ENCODE data around the gene NEURL1.
"Not testable (repeated sequence)": the region's sequence is repeated elsewhere in the genome, so short reads cannot be mapped to it uniquely, and the experiment has no call there.

NEURL1 gene

DNA sequence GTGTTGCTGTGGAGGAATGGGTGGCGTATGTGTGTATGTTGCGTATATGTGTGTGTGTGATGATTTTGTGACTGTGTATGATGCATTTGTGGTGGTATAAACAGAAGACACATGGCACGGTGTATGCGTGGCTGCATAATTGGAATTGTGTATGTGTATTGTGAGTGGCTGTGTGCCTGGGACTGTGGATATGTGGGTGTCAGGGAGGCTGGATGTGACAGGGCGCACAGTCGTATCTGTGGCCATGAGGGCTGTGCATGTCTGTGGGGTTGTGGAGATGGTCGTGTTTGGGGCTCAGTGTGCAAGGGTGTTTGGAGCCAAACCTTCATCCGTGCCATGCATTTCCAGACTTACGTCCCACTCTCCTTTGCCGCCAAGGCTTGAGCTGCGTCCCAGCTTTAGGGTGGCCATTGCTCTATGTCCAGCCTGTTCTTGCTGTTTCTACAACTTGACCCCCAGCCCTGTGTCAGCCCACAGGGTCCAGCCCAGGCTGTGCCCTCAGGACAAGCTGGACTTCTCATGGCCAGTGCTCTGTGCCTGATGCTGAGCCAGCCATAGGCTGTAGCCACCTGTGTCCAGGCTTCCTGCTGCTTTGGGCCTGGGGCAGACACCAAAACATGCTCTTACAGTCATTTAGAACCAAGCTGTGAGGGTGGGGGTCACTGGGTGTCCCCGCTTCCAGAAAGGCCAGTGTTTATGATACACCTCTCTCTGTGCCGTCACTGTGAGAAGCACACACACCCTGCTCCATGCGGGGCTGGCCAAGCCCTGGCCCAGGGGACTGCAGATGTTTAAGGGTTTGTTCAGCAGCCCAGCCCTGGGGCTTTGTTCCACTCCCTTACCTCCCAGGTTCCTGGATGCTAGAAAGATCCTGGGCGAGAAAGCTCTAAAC is 127.6 kb downstream of the NEURL1 start:
- DNase-seq (ENCODE audit: low spot score) (no peak), FAIRE-seq (no peak)

DNA sequence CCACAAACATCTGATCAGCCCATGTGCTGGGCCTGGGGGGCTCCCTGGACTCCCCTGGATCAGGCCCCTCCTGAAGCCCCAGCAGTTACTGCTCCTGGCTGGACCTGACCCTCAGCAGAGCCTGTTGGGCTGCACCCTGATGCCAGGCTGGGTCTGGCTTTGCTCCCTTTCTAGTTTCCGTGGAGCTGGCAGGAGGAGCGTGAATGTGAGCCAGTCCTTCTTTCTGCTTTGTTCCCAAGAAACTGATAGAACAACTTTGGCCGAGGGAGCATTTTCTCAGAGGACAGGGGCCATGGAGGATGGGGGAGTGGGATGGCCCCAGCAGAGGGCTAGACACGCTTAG is 128.2 kb downstream of the NEURL1 start:
- FAIRE-seq, result no peak
- no peak for DNase-seq (ENCODE audit: low spot score)

DNA sequence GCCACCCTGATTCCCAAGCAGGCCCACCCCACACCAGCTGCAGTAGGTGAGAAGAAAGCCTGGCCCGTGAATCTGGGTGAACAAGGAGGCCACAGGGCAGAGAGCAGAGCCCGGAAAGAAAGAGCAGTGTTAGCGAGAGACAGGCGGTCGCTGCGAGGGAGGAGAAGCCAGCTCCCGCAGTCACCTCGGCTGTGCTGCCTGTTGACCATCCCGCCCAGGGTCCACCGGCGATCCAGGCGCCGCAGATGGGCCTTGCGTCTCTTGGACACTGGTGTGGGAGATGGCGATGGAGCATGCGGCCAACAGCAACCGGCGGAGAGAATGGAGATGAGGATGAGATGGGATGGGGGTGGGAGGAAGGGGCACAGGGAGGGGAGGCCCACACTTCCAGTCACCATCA is 128.8 kb downstream of the NEURL1 start:
- no peak for DNase-seq (ENCODE audit: low spot score)
- FAIRE-seq, result no peak

DNA sequence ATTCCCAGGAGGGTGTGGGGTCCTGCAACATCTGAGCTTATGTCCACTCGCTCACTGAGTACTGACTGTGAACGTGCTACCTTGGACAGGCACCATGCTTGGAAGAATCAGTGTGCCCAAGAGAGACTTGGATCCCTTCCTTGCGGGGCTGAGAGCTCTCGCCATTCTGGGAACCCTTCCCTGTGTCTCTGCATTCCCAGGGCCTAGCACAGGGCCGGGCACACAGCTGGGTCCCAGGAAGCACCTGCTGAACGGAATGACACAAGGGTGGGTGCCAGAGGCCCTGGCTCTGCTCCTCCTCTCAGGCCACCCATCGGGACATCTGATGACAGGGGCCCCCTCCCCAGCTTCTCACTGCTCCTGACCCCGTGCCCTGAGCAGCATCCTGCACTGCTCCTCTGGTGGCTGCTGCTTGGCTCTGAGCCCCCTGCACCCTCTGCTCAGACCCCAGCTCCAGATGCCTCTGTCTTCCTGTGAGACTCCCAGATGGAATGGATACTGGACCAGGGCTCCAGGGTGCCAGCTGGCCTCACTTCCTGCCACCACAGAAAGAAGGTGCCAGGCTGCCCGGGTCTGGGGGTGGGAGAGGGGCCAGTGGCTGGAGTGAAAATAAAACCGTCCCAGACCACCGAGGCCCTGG is 129.6 kb downstream of the NEURL1 start:
- no peak for DNase-seq (ENCODE audit: low spot score)
- no peak for FAIRE-seq

DNA sequence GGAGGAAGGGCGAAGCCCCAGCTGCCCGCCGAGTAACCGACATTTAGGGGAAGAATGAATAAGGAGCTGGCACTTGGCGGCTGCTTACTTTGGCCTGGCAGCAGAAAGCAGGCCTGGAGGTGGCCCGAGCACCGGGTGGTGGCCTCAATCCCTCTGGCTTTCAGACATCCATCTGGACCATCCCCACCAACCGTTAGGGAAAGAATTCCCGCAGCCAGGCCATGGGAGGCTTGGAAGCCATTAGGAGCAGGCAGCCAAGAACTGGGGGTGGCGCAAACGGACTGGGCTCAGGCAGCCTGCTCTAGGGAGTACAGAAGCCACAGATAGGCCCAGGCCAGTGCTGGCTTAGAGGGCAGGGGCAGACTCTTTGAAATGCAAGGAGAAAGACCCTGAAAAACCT is 132.7 kb downstream of the NEURL1 start:
- FAIRE-seq, result no peak
- DNase-seq (ENCODE audit: low spot score), result no peak

DNA sequence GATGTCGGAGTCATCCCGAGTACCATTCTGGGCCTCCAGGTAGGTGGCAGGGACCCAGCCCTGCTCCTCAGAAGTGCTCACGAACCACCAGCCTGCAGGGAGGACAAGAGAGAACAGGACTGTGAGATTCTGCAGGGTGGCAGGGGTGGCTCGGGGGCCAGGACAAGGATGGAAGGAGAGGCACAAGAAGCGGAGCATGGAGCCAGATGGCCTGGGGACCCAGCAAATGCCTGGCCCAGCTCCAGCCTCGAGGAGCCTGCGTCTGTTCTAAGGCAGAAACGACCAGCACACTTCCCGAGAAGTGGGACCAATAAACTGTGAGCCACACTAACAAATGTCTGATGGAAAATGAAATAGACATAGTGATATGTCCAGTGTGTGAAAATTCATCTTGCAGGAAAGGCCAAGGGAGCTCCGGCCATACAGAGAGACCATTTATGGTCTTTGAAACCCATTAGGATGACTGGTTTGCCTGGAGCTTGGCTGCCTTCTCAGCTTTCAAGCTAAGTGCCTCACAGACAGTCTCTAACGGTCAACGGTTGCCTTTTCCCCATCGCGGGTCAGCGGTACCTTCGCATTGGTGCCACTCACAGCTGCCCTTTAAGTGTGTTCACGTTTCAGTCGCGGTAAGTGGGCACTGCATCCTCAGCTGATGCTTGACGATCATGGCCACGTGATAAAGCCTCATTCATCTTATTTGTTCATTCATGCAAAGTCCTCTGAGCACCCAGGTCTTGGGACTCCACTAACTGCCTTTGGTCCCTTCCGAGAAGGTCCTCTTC is 133.8 kb downstream of the NEURL1 start:
- FAIRE-seq (no peak), DNase-seq (ENCODE audit: low spot score) (no peak)

DNA sequence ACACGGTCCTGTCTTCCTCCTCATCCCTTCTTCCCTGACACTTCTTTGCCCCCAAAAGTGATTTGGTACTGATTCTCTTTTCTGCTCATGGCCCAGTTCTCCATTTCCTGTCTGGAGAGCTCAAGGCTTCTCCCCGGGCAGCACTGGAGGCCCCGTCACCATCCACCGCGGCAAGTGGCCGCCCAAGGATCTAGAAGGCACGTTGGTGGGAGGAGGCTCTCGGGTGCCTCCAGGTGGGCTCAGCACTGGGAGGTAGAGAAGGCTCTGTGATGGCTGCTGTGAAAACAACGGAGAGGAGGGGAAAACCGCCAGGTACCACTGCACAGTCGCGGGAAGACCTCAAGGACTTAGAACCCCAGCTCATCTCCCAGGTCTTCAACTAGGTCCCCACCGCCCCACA is 134.4 kb downstream of the NEURL1 start:
- no peak for FAIRE-seq
- DNase-seq (ENCODE audit: low spot score), result no peak

DNA sequence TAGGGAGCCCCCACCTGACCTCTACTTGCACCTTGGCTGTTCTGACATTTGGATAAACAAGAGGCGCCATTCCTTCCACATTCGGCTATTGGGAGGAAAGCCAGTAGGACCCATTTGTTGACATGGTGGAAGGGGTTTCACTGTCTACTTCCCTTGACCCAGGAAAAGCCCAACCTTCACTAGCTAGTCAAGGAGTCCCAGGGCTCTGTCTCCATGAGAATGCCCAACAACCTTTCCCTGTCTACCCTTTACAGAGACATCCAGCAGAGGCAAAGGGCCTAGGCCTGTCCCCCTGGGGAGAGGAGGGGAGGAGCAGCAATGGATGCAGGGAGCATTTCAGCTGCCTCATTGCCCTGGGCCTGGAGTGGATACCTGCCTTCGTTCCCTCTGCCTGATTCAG is 136.1 kb downstream of the NEURL1 start:
- DNase-seq (ENCODE audit: low spot score) (no peak), FAIRE-seq (no peak)

DNA sequence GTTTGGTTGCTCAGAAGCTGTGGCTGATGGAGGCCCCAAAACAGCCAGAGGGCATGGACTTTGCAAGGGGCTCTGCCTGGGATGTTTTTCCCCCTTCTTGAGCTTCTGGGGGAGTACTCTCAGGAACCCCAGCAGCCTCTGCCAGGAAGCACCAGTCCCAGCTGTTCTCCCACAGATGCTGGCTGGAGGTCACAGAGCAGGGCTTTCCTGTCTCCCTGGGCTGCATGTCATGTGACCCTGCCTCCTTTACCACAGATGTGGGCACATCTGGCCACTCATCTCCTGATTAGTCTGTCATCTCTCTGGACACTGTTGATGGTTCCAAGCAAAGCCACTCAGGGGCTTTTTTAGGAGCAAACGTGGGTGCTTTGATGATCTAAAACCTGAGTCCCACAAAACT is 136.7 kb downstream of the NEURL1 start:
- FAIRE-seq, result no peak
- DNase-seq (ENCODE audit: low spot score), result no peak

DNA sequence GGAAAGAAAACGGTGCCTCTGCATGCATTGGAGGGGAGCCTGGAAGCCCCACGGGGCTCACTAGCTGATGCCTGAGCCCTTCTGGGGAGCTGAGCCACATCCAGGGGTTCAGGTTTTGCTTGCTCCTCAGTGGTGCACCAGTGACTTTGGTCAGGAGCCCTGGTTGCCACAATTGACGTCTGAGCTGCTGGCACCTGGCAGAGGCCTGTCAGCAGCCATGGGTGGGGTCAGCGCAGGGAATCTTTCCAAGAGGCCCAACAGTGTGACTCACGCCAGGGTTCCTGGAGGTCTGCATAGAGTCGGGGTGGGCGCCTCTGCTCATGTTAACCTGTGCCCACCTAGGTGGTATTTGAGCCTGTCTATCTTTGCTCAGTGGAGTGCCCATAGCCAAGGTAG is 138.7 kb downstream of the NEURL1 start:
- FAIRE-seq, result no peak
- no peak for DNase-seq (ENCODE audit: low spot score)

DNA sequence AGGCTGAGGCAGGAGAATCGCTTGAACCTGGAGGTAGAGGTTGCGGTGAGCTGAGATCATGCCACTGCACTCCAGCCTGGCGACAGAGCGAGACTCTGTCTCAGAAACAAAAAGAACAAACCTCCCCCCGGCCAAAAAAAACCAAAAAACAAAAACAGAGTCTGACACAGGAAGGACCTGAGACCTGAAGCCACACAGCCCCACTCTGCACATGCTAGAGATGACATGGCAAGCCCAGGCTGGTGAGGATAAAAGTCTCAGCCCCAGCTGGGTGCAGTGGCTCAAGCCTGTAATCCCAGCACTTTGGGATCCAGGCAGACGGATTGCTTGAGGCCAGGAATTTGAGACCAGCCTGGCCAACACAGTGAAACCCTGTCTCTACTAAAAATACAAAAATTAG is 139.4 kb downstream of the NEURL1 start:
- not testable (repeated sequence) for DNase-seq (ENCODE audit: low spot score); FAIRE-seq

DNA sequence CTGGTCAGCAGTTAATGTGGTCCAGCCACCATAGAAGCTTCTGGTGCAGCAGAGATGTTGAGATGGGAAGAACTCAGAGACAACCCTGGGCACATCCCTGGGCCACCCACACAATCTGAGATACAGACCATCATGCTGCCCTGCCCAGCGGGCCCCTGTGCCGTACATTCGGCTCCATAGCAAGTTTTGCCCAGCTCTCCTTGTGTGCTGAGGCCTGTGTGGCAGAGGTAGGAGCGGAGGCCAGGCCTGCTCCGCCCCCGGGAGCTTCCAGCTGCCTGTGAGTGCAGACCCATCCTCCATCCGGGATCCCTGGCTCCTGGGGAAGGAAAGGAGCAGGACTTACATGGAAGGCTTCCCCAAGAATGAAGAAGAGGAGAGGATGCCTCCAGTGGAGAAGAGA is 140.3 kb downstream of the NEURL1 start:
- DNase-seq (ENCODE audit: low spot score) (no peak), FAIRE-seq (no peak)

DNA sequence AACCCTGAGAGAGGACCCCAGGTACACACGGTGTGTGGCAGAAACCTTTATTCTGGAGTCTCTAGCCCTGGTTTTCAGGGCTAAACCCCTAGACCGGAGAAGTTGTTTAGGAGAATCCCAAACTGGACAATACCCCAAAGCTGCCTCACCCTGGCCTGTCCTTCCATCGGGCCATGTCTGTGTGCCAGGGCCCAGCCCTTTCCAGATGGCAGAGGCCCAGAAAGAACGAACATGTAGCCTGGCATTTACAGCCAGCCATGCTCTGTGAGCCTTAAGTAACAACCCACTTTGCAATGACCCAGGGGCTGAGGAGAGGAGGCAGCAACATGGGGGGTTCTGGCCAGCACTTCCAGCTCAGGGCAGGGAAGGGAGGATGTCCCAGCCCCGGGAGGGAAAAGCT is 142.1 kb downstream of the NEURL1 start:
- no peak for FAIRE-seq
- no peak for DNase-seq (ENCODE audit: low spot score)

DNA sequence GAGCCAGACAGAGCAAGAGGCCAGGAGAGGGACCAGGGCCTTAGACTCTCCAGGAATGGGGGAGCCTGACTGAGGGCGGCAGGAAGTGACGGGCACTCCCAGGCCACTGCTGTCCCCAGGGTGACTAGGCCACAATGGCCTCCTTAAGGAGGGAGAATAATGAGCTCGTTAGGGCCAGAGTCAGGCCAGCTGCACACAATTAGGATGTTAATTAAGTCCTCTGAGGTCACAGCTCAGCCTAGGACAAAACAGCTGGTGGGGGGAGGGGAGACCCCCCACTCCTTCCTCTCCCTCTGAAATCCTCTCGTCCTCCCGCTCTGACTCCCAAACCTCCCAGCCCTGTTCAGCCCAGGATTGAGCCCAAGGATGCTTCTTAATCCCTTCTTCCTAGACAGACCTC is 143.0 kb downstream of the NEURL1 start:
- no peak for FAIRE-seq

DNA sequence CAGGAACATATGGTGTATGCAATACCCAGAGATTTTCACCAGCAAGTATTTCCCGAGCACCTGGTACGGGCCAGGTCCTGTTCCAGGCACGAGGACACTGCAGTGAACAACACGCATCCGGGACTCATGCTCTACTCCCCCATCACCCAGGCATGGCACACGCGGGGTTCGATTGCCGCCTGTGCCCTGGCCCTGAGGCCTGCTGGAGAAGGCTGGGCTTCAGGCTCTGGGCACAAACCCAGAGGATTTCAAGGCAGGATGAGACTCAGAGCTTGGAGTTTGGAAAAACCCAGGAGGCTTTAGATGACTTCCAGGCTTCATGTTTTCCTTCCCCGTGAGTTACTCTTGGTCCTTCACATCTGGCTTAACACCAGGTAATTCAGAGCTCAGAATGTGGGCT is 143.5 kb downstream of the NEURL1 start:
- FAIRE-seq (no peak), DNase-seq (ENCODE audit: low spot score) (no peak)

More for the DNA sequence above, 143.0 kb downstream of the NEURL1 start:
- no peak for DNase-seq (ENCODE audit: low spot score)

DNA sequence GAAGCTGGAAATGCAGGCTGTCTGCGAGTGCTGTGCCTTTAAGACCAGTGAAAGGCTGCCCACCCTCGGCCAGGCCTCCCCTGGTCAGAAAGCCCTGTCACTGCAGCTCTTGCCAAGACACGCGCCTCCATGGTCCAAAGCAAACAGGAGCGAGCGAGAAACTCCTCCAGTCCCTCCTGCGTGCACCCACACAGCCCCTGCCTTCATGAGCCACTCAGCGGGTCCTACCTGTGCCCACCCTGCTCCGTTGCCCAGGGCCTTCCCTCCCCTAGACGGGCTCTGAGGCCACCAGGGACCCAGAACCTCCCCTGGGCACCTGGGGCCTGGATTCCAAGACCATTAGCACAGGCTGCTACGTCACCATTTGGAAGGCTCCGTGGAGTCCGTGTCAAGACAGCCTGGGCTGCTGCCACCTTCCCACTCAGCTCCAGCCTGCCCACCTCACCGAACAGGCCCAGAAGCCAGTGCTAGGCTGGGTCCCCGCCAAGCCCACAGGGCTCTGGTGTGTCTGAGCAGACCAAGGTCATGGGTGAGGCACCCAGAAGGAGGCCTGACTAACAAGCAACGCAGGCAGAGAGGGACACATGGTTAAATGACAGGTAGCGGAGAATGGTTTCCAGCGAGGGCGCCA is 144.5 kb downstream of the NEURL1 start:
- FAIRE-seq (no peak), DNase-seq (ENCODE audit: low spot score) (no peak)

DNA sequence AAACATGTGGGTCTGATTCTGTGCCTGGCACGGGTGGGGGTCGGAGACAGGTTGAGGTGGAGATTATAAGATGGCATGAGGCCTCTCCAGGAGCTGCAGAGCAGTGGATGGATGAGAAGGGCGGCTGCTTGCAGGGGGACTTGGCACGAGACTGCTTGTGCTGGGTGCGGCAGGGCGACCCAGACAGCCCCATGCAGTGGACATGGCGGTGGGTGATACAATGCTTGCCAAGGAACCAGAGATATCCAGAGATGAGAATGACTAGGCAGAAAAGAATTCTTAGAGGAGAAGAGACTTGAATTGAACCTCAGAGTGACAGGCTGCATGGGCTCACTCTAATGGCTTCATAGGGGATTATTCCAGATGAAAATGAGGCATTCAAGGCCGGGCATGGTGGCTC is 145.4 kb downstream of the NEURL1 start:
- FAIRE-seq, result no peak
- no peak for DNase-seq (ENCODE audit: low spot score)

DNA sequence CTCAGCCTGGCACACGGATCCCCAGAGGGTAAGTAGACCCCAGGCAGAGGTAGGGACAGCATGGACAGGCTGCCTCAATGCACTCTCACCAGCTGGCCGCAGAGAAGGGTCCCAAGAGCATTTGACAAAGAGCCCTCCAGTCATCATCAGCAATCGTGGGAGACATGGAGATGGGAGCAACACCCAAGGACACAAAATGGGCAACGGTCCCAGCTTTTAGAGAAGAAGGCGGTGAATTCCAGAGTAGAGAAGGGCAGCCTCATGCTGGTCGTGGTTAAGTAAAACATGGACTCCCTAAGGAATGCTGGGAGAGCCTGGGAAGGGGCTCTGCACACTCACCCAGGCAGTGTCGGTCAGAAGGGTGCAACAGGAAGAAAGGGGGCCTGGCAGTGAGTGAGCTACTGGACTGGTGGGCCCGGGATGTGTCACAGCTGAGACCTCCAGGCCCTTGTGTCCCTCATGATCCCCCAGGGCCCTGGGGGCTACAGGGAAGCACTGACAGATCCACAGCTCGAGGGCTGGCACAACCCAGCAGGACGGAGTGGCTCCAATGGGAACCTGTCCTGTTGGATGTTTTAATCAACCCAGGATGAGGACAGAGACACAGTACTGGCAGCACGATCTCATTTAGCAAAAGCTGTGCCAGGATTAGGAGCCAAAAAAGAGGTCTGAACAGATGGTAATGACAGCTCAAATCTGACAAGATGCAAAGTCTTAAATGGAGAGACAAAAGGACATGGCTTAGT is 147.1 kb downstream of the NEURL1 start:
- no peak for FAIRE-seq
- no peak for DNase-seq (ENCODE audit: low spot score)

DNA sequence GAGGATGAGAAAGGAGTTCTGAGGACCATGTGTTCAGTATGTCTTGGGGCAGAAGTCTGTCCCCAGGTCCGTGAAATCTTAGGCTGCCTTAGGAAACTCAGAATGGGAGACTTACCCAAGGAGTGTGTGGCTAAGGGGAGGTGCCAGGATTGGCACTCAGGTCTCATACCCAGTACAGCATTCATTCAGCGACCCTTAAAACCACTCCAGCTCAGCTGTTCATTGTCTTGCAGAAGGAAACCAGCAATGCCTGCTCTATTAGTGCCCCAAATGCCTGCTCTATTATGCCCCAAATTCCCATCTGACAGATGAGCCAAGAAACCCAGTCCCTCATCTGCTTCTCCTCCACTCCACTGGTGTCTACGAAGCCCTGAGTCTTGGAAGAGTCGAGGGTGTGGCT is 147.8 kb downstream of the NEURL1 start:
- no peak for DNase-seq (ENCODE audit: low spot score)
- no peak for FAIRE-seq
